Smooth muscle cell (in vitro differentiated cells): ENCODE data around the gene CIDEB. TPM values are rescaled to one million over a fixed set of nuclear protein-coding genes. Genes with fewer than 3 reads are reported as not detected.

Source experiments
- DNase-seq: peaks from one replicate; lab custom pipeline; 2025; ENCODE audit not compliant: unreplicated experiment; lab: John Stamatoyannopoulos, UW
- H2AFZ ChIP-seq: fragments of 200-600 bp; sonication (generic); 2 replicates; pipeline ENCODE4 v1.6.0; 2016; ENCODE audit warnings: antibody characterized with exemption, low read depth, mild to moderate bottlenecking
- H3F3A ChIP-seq: fragments of 200-600 bp; sonication (generic); 2 replicates; pipeline ENCODE4 v1.6.0; 2017; ENCODE audit warnings: antibody characterized with exemption, low read depth
- H3K27ac ChIP-seq: fragments of 200-600 bp; sonication (generic); 2 replicates; pipeline ENCODE4 v1.5.1; 2016; ENCODE audit warnings: low read depth, mild to moderate bottlenecking
- H3K27me3 ChIP-seq: fragments of 200-600 bp; sonication (generic); 2 replicates; pipeline ENCODE4 v1.6.1; 2016; ENCODE audit warnings: low read depth, mild to moderate bottlenecking
- H3K36me3 ChIP-seq: fragments of 200-600 bp; sonication (generic); 2 replicates; pipeline ENCODE4 v1.5.1; 2016; ENCODE audit warnings: low read depth
- H3K4me1 ChIP-seq: fragments of 200-600 bp; sonication (generic); 2 replicates; pipeline ENCODE4 v1.5.1; 2016; ENCODE audit warnings: low read depth
- H3K4me2 ChIP-seq: fragments of 200-600 bp; sonication (generic); 2 replicates; pipeline ENCODE4 v1.6.0; 2016; ENCODE audit warnings: mild to moderate bottlenecking
- H3K4me3 ChIP-seq: fragments of 200-600 bp; sonication (generic); 2 replicates; pipeline ENCODE4 v1.5.1; 2016; ENCODE audit warnings: mild to moderate bottlenecking
- H3K79me2 ChIP-seq: fragments of 200-600 bp; sonication (generic); 2 replicates; pipeline ENCODE4 v1.6.0; 2016; ENCODE audit warnings: low read depth, mild to moderate bottlenecking
- H3K9ac ChIP-seq: fragments of 200-600 bp; sonication (generic); 2 replicates; pipeline ENCODE4 v1.6.0; 2016; ENCODE audit warnings: low read depth
- H3K9me3 ChIP-seq: fragments of 200-600 bp; sonication (generic); replicated peaks from 2 replicates; pipeline ENCODE4 v1.5.1; 2016; ENCODE audit warnings: low read depth
- H4K20me1 ChIP-seq: fragments of 200-600 bp; sonication (generic); 2 replicates; pipeline ENCODE4 v1.6.0; 2016; ENCODE audit warnings: low read depth
- CTCF ChIP-seq: fragments of 200-600 bp; sonication (generic); IDR thresholded peaks from 2 replicates; pipeline ENCODE4 v1.5.1; 2017; ENCODE audit warnings: borderline replicate concordance, mild to moderate bottlenecking, antibody characterized with exemption; ENCODE audit not compliant: insufficient read depth, poor library complexity, severe bottlenecking
- WGBS: methylation state at CpG from one replicate; pipeline ENCODE4 v1.1.7; 2016; ENCODE audit warnings: low lambda C conversion rate; 5-methylcytosine and 5-hydroxymethylcytosine counted together
- polyA plus RNA-seq: library from polyadenylated mRNA; unstranded; fragments of >200 nt; fragmentation: Nextera tagmentation; extraction: Ambion mirVana; gene quantifications from 2 replicates; pipeline ENCODE4 v1.2.1, GENCODE V29; 2016
- total RNA-seq: library from RNA; depleted of rRNA; stranded (reverse); fragments of >200 nt; gene quantifications from 2 replicates; pipeline ENCODE4 v1.2.3, GENCODE V29; 2014

The CIDEB gene
- total and polyA plus RNA-seq, 2 experiments from 2014 or later = not detected

- peak; percentile 63 for TF ChIP-seq CTCF
- Histone ChIP-seq H3K36me3 (no peaks in the 10 kb centered on the region), H3K27me3 (no peaks in the 10 kb centered on the region), H3K9me3 (no peaks in the 10 kb centered on the region), H3K27ac (peak overlapping the region; percentile 65), H3K79me2 (peaks cover 16% of the 10 kb centered on the region), H3F3A (peaks cover 7% of the 10 kb centered on the region), H3K4me2 (no peak overlapping the region), H2AFZ (no peak overlapping the region), H3K4me3 (no peak overlapping the region), H4K20me1 (no peaks in the 10 kb centered on the region), H3K9ac (peak overlapping the region; percentile 42), H3K4me1 (peaks cover 13% of the 10 kb centered on the region)
- 68% methylated on average over 12 of the region's 12 CpGs for WGBS
- peak; percentile 9 for DNase-seq
These were observed 11.2 kb downstream of the CIDEB start for GRCh38 chr14:24296341-24297157.

GRCh38 chr14:24293525-24293924 is 14.3 kb downstream of the CIDEB start:
- no peak for DNase-seq
- TF ChIP-seq CTCF = no peak
- Histone ChIP-seq H3K4me2 (no peak overlapping the region), H3F3A (peaks cover 7% of the 10 kb centered on the region), H2AFZ (no peak overlapping the region), H3K27ac (no peak overlapping the region), H3K4me3 (no peak overlapping the region), H3K9ac (no peak overlapping the region), H3K79me2 (peaks cover 1% of the 10 kb centered on the region), H3K36me3 (no peaks in the 10 kb centered on the region), H4K20me1 (no peaks in the 10 kb centered on the region), H3K27me3 (no peaks in the 10 kb centered on the region), H3K9me3 (no peaks in the 10 kb centered on the region), H3K4me1 (peaks cover 3% of the 10 kb centered on the region)
- WGBS = 94% methylated on average over 2 of the region's 2 CpGs

- no peak overlapping the region for H3K9ac ChIP-seq
- H3K4me1 ChIP-seq = peaks cover 2% of the 10 kb centered on the region
- DNase-seq = no peak
- H3K79me2 ChIP-seq = no peaks in the 10 kb centered on the region
- H3K4me2 ChIP-seq = no peak overlapping the region
- H3F3A ChIP-seq = peaks cover 3% of the 10 kb centered on the region
- H3K9me3 ChIP-seq = no peaks in the 10 kb centered on the region
- H4K20me1 ChIP-seq = no peaks in the 10 kb centered on the region
- H3K27me3 ChIP-seq = no peaks in the 10 kb centered on the region
- H3K36me3 ChIP-seq = no peaks in the 10 kb centered on the region
- H3K27ac ChIP-seq = no peak overlapping the region
- TF ChIP-seq CTCF = no peak
- WGBS = over 99% methylated on average over 11 of the region's 11 CpGs
- H3K4me3 ChIP-seq = no peak overlapping the region
- H2AFZ ChIP-seq = no peak overlapping the region
These were observed 15.5 kb downstream of the CIDEB start for GRCh38 chr14:24292118-24292807.
